ENCODE data around the gene MYO5A. TPM values are rescaled to one million over a fixed set of nuclear protein-coding genes. Genes with fewer than 3 reads are reported as not detected.

Gene MYO5A
- total RNA-seq, 2 experiments from 2014 or later, result 28.5 to 36.3 TPM

GRCh38 chr15:52405856-52406255, 122.8 kb downstream of the MYO5A start:
- Mint-ChIP-seq H3K27ac (no peak overlapping the region), H3K36me3 (peaks cover 13% of the 10 kb centered on the region), H3K9me3 (no peaks in the 10 kb centered on the region), H3K4me1 (no peaks in the 10 kb centered on the region), H3K27me3 (no peaks in the 10 kb centered on the region), H3K4me3 (no peak overlapping the region)
- POLR2A ChIA-PET, result no interaction called here
- DNase-seq (no peak), ATAC-seq (ENCODE audit: low read depth) (no peak)

DNA sequence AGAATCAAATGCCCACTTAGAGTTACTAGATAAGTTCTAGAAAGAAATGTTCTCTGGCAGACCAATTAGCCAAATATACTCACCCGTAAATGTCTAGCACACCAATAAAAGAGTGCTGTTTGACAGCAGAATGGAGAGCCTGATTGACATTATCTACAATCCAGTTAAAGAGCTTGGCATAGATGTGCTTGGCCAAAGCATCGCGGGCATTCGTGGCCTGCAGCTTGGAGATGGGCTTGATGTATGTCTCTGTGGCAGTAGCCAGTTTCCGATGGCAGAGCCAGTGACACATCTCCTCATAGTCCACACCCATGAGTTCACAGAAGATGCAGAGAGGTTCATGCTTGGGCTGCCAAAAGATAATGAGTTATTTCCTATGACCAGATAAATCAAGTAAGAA, 131.6 kb downstream of the MYO5A start:
- no peak overlapping the region for H3K4me3 Mint-ChIP-seq
- H3K27ac Mint-ChIP-seq, result no peak overlapping the region
- H3K36me3 Mint-ChIP-seq, result peaks cover 14% of the 10 kb centered on the region
- H3K4me1 Mint-ChIP-seq, result peaks cover 1% of the 10 kb centered on the region
- no peaks in the 10 kb centered on the region for H3K27me3 Mint-ChIP-seq
- POLR2A ChIA-PET, result no interaction called here
- no peak for DNase-seq
- no peaks in the 10 kb centered on the region for H3K9me3 Mint-ChIP-seq
- no peak for ATAC-seq (ENCODE audit: low read depth)

- Mint-ChIP-seq H3K36me3 (peaks cover 25% of the 10 kb centered on the region), H3K27me3 (no peaks in the 10 kb centered on the region), H3K27ac (no peak overlapping the region), H3K9me3 (no peaks in the 10 kb centered on the region), H3K4me1 (peaks cover 1% of the 10 kb centered on the region), H3K4me3 (no peak overlapping the region)
- POLR2A ChIA-PET, result no interaction called here
- ATAC-seq (ENCODE audit: low read depth) (no peak), DNase-seq (no peak)
Measured at GRCh38 chr15:52394118-52394517, 134.6 kb downstream of the MYO5A start.

DNA sequence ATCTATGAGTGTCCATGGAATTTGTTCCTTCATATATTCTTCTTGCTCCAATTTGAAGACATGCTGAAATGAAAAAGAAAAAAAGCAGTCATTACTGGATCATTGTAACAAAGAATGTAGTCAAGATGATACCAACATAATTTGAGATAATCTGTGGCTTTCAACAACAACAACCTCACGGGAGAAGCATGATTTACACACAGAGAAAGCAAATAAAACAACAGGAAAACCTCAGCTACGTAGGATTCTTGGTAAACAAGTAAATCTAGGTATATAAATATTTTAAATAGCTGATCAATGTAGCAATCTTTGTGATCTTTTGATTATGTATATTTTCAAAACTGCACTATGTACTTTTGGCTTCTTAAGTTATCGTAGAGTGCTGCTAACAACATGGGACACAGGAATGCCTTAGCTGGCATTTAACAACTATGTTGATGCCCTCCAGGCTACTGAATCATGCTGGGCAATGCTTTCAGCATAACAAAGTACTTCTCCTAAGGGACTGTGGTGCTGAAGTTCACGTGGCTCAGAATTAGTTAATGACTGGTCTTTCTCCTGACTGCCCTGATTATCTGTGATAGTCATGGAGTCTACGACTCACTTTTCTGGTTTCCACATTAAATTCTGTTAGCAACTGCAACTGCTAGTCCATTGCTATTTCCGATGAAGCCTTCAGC, 136.5 kb downstream of the MYO5A start:
- no peaks in the 10 kb centered on the region for H3K9me3 Mint-ChIP-seq
- H3K36me3 Mint-ChIP-seq, result peaks cover 28% of the 10 kb centered on the region
- H3K27ac Mint-ChIP-seq, result no peak overlapping the region
- peaks cover 1% of the 10 kb centered on the region for H3K4me1 Mint-ChIP-seq
- POLR2A ChIA-PET, result no interaction called here
- H3K27me3 Mint-ChIP-seq, result no peaks in the 10 kb centered on the region
- H3K4me3 Mint-ChIP-seq, result no peak overlapping the region
- DNase-seq (no peak), ATAC-seq (ENCODE audit: low read depth) (no peak)

DNA sequence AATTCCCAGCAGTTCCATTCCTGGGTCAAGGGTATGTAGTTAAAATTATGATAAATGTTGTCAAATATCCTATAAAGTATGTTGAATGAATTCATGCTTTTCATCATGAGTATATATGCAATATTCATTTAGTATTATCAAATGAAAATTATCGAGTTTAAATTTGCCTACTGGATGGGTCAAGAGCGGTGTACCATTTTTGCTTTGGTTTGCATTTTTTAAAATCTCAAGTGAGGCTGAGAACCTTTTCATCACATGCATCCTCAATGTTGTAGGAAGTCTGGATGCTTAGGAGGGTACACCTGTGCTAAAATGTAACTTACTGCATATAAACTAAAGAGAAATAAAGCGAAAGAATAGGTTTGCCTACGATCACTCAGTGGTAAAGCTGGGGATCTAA, 137.6 kb downstream of the MYO5A start:
- no peak overlapping the region for H3K27ac Mint-ChIP-seq
- H3K27me3 Mint-ChIP-seq, result no peaks in the 10 kb centered on the region
- H3K9me3 Mint-ChIP-seq, result no peaks in the 10 kb centered on the region
- peaks cover 1% of the 10 kb centered on the region for H3K4me1 Mint-ChIP-seq
- no peak overlapping the region for H3K4me3 Mint-ChIP-seq
- POLR2A ChIA-PET, result no interaction called here
- DNase-seq (no peak), ATAC-seq (ENCODE audit: low read depth) (no peak)
- peaks cover 22% of the 10 kb centered on the region for H3K36me3 Mint-ChIP-seq

DNA sequence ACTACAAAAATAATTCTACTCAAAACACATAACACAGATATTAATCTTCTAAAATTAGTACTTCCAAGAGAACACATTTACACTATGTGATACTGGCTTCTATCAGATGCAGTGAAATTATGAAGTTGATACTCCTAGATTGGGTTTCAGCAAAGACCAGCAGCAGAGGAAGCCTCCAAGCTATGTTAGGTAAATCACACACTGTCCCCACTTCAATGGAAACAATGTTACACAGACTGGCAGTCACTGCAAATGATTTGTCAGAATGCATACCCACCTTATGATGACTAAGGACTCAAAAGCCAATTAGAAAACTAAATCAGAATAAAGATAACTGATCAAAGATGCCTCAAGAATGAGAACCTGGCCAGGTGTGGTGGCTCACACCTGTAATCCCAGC, 143.0 kb downstream of the MYO5A start:
- no peak for DNase-seq
- H3K4me1 Mint-ChIP-seq, result no peaks in the 10 kb centered on the region
- no peak overlapping the region for H3K27ac Mint-ChIP-seq
- no peak for ATAC-seq (ENCODE audit: low read depth)
- POLR2A ChIA-PET, result no interaction called here
- no peaks in the 10 kb centered on the region for H3K27me3 Mint-ChIP-seq
- no peaks in the 10 kb centered on the region for H3K9me3 Mint-ChIP-seq
- no peak overlapping the region for H3K4me3 Mint-ChIP-seq
- peaks cover 27% of the 10 kb centered on the region for H3K36me3 Mint-ChIP-seq

GRCh38 chr15:52383100-52383588, 145.5 kb downstream of the MYO5A start:
- DNase-seq (no peak), ATAC-seq (ENCODE audit: low read depth) (no peak)
- Mint-ChIP-seq H3K4me3 (no peak overlapping the region), H3K27ac (no peak overlapping the region), H3K27me3 (no peaks in the 10 kb centered on the region), H3K4me1 (no peaks in the 10 kb centered on the region), H3K36me3 (peaks cover 22% of the 10 kb centered on the region), H3K9me3 (no peaks in the 10 kb centered on the region)
- POLR2A ChIA-PET, result no interaction called here

DNA sequence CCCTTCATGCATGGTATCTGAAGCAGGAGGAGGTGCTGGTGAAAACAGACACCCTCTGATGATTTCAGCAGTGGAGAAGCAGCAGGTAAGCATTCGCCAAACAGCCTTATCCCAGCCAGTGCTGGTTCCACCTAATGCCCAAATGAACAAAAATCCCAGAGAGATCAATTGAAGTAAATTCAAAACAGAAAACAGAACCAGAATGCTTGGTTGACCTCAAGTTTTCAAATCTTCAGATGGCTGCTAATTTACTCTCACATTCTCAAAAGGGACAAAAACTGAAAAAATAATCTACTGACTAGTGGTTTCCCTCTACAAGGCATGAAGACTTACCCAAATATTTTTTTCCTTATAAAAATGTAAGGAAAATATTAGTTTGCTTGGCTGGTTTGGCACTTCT, 146.0 kb downstream of the MYO5A start:
- Mint-ChIP-seq H3K9me3 (no peaks in the 10 kb centered on the region), H3K4me1 (peaks cover 2% of the 10 kb centered on the region), H3K36me3 (peaks cover 21% of the 10 kb centered on the region), H3K27me3 (no peaks in the 10 kb centered on the region), H3K27ac (no peak overlapping the region), H3K4me3 (no peak overlapping the region)
- no peak for DNase-seq
- POLR2A ChIA-PET, result no interaction called here
- ATAC-seq (ENCODE audit: low read depth), result no peak

- no peak for DNase-seq
- H3K4me3 Mint-ChIP-seq, result no peak overlapping the region
- H3K27me3 Mint-ChIP-seq, result no peaks in the 10 kb centered on the region
- H3K9me3 Mint-ChIP-seq, result no peaks in the 10 kb centered on the region
- POLR2A ChIA-PET, result no interaction called here
- ATAC-seq (ENCODE audit: low read depth), result no peak
- H3K36me3 Mint-ChIP-seq, result peaks cover 39% of the 10 kb centered on the region
- no peak overlapping the region for H3K27ac Mint-ChIP-seq
- H3K4me1 Mint-ChIP-seq, result peaks cover 2% of the 10 kb centered on the region
Measured at GRCh38 chr15:52379395-52380106, 149.1 kb downstream of the MYO5A start.

DNA sequence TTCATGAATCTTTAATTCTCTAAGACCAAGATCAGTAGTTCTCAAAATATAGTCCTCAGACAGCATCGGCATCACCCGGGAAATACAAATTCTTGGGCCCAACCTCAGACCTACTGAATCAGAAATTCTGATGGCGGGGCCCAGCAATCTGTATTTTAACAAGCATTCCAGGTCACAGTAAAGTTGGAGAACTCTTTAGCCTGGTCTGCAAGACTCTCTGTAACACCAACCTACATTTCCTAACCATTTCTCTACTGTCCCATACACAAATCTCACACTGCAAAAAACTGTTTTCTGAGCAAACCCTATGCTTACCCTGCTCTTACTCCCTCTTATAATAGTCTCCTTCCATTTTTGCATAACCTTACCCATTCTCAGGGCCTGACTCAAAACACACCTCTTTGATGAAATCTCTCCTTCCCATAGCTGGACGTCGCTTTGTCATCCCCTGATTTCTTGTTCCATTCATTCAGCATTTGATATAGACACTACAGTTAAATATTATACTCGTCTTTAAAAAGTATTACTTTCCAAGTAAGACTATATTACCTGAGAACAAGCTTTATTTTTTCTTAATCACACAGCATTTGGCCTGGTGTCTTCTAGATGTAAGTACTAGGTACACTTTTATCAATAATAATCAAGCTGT, 149.8 kb downstream of the MYO5A start:
- peaks cover 44% of the 10 kb centered on the region for H3K36me3 Mint-ChIP-seq
- H3K9me3 Mint-ChIP-seq, result no peaks in the 10 kb centered on the region
- no peak for ATAC-seq (ENCODE audit: low read depth)
- no peak overlapping the region for H3K27ac Mint-ChIP-seq
- DNase-seq, result no peak
- H3K27me3 Mint-ChIP-seq, result no peaks in the 10 kb centered on the region
- no peak overlapping the region for H3K4me3 Mint-ChIP-seq
- H3K4me1 Mint-ChIP-seq, result peaks cover 2% of the 10 kb centered on the region
- POLR2A ChIA-PET, result no interaction called here

DNA sequence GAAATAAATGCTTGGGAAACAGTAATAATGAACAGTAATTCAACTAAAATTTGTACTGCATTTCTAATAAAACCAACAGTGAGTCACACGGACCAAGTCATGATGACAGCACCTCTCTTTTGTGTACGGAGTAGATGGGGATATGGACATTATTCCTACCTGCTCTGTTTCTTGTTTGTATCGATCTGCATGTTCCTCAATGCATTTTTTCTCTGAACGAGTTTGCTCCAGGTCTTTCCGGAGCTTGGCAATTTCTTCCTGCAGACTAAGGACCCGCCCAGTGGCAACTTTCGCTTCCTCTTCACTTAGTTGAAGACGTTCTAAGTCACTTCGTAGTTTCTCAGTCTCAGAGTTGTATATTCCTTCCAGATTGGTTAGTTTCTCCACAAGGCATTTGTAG, 158.7 kb downstream of the MYO5A start:
- Mint-ChIP-seq H3K36me3 (peaks cover 28% of the 10 kb centered on the region), H3K9me3 (no peaks in the 10 kb centered on the region), H3K27ac (no peak overlapping the region)

DNA sequence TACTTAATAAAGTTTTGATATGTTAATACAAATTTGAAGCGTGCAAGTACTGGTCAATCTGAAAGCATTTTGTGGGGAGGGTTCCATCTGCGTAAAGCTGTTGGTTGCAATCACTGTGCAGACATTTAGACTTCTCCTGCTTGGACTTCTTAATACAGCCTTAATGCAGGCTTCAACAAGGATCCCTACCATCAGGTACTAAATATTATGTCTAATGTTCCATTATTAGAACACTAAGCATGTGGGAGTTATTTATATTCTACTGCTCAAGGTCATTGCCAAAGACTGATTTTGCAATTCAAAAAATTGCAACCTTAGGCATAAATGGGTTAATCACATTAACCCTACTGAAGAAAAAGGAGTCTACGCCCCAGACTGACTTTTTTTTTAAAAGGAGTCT, 159.2 kb downstream of the MYO5A start:
- Mint-ChIP-seq H3K9me3 (no peaks in the 10 kb centered on the region), H3K36me3 (peaks cover 27% of the 10 kb centered on the region)
- POLR2A ChIA-PET, result no interaction called here

More for the DNA sequence above, 158.7 kb downstream of the MYO5A start:
- DNase-seq (no peak), ATAC-seq (ENCODE audit: low read depth) (no peak)
- POLR2A ChIA-PET, result no interaction called here
- H3K4me3 Mint-ChIP-seq, result no peak overlapping the region
- H3K27me3 Mint-ChIP-seq, result no peaks in the 10 kb centered on the region
- H3K4me1 Mint-ChIP-seq, result no peaks in the 10 kb centered on the region

GRCh38 chr15:52369030-52369429, 159.7 kb downstream of the MYO5A start:
- no peak for DNase-seq
- Mint-ChIP-seq H3K27ac (no peak overlapping the region), H3K4me1 (no peaks in the 10 kb centered on the region), H3K27me3 (no peaks in the 10 kb centered on the region), H3K36me3 (peaks cover 25% of the 10 kb centered on the region), H3K4me3 (no peak overlapping the region), H3K9me3 (no peaks in the 10 kb centered on the region)
- ATAC-seq (ENCODE audit: low read depth), result no peak
- POLR2A ChIA-PET, result no interaction called here

More for the DNA sequence above, 159.2 kb downstream of the MYO5A start:
- Mint-ChIP-seq H3K4me3 (no peak overlapping the region), H3K4me1 (no peaks in the 10 kb centered on the region), H3K27ac (no peak overlapping the region), H3K27me3 (no peaks in the 10 kb centered on the region)
- no peak for ATAC-seq (ENCODE audit: low read depth)
- DNase-seq, result no peak

DNA sequence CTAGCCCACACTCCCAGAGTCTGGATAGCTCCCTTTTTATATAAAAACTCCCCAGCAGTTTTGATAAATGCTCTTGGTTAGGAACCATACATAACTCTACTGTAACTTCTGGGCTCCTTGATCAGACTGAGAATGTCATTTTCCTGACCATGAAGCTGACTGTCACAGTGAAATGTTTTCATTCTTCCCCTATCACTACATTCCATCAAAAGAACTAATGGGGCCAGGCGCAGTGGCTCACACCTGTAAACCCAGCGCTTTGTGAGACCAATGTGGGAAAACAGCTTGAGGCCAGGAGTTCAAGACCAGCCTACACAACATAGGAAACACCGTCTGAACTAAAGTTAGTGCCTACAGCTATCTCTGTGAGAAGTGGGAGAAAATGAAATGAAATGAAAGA, 160.3 kb downstream of the MYO5A start:
- H3K27me3 Mint-ChIP-seq, result no peaks in the 10 kb centered on the region

More for the DNA sequence above, 160.3 kb downstream of the MYO5A start:
- no peak for ATAC-seq (ENCODE audit: low read depth)
- no peaks in the 10 kb centered on the region for H3K4me1 Mint-ChIP-seq
- H3K36me3 Mint-ChIP-seq, result peaks cover 26% of the 10 kb centered on the region
- no peaks in the 10 kb centered on the region for H3K9me3 Mint-ChIP-seq
- POLR2A ChIA-PET, result no interaction called here
- no peak overlapping the region for H3K27ac Mint-ChIP-seq
- H3K4me3 Mint-ChIP-seq, result no peak overlapping the region
- DNase-seq, result no peak
